ENCODE measurements around the gene UBE2Z. TPM values are rescaled to one million over a fixed set of nuclear protein-coding genes. Genes with fewer than 3 reads are reported as not detected.

Gene UBE2Z
- total RNA-seq, 1 donor from 2014 or later: 37.9 TPM

- H3K36me3 ChIP-seq (ENCODE audit: control insufficient read depth, insufficient read depth, low read length): no peaks in the 10 kb centered on the region
- TF ChIP-seq CTCF (IDR thresholded peaks at IDR 0.05; ENCODE audit: insufficient read depth, low read length, severe bottlenecking): no peak
- H3K27me3 ChIP-seq (ENCODE audit: control insufficient read depth, insufficient read depth, low read length): no peaks in the 10 kb centered on the region
- FAIRE-seq: no peak
- no peak for DNase-seq (ENCODE audit: low read depth)
- H3K4me3 ChIP-seq (ENCODE audit: low read depth, low read length): no peak overlapping the region
These were observed 44.7 kb downstream of the UBE2Z start for GRCh38 chr17:48952904-48953303.

GRCh38 chr17:48954300-48954755 is 46.1 kb downstream of the UBE2Z start:
- H3K4me3 ChIP-seq (ENCODE audit: low read depth, low read length): no peak overlapping the region
- peak; percentile 27 for DNase-seq (ENCODE audit: low read depth)
- FAIRE-seq: no peak
- peaks cover 1% of the 10 kb centered on the region for H3K27me3 ChIP-seq (ENCODE audit: control insufficient read depth, insufficient read depth, low read length)
- TF ChIP-seq CTCF (IDR thresholded peaks at IDR 0.05; ENCODE audit: insufficient read depth, low read length, severe bottlenecking): peak; percentile 49
- no peaks in the 10 kb centered on the region for H3K36me3 ChIP-seq (ENCODE audit: control insufficient read depth, insufficient read depth, low read length)

GRCh38 chr17:48960834-48961515 is 52.8 kb downstream of the UBE2Z start:
- FAIRE-seq (no peak), DNase-seq (ENCODE audit: low read depth) (no peak)
- Histone ChIP-seq H3K36me3 (ENCODE audit: control insufficient read depth, insufficient read depth, low read length) (no peaks in the 10 kb centered on the region), H3K27me3 (ENCODE audit: control insufficient read depth, insufficient read depth, low read length) (peaks cover 4% of the 10 kb centered on the region), H3K4me3 (ENCODE audit: low read depth, low read length) (no peak overlapping the region)
- no peak for TF ChIP-seq CTCF (IDR thresholded peaks at IDR 0.05; ENCODE audit: insufficient read depth, low read length, severe bottlenecking)

- FAIRE-seq (no peak), DNase-seq (ENCODE audit: low read depth) (peak; percentile 30)
- Histone ChIP-seq H3K27me3 (ENCODE audit: control insufficient read depth, insufficient read depth, low read length) (peaks cover 4% of the 10 kb centered on the region), H3K36me3 (ENCODE audit: control insufficient read depth, insufficient read depth, low read length) (no peaks in the 10 kb centered on the region), H3K4me3 (ENCODE audit: low read depth, low read length) (no peak overlapping the region)
- TF ChIP-seq CTCF (IDR thresholded peaks at IDR 0.05; ENCODE audit: insufficient read depth, low read length, severe bottlenecking): no peak
These were observed 53.5 kb downstream of the UBE2Z start for GRCh38 chr17:48961516-48962233.

GRCh38 chr17:48970224-48970623 is 62.0 kb downstream of the UBE2Z start:
- no peak for TF ChIP-seq CTCF (IDR thresholded peaks at IDR 0.05; ENCODE audit: insufficient read depth, low read length, severe bottlenecking)
- no peaks in the 10 kb centered on the region for H3K36me3 ChIP-seq (ENCODE audit: control insufficient read depth, insufficient read depth, low read length)
- H3K27me3 ChIP-seq (ENCODE audit: control insufficient read depth, insufficient read depth, low read length): no peaks in the 10 kb centered on the region
- no peak for FAIRE-seq
- no peak for DNase-seq (ENCODE audit: low read depth)
- no peak overlapping the region for H3K4me3 ChIP-seq (ENCODE audit: low read depth, low read length)

Data from bronchial epithelial cell (primary cell).